ENCODE data around the gene ZNF222.

ZNF222 gene

DNA sequence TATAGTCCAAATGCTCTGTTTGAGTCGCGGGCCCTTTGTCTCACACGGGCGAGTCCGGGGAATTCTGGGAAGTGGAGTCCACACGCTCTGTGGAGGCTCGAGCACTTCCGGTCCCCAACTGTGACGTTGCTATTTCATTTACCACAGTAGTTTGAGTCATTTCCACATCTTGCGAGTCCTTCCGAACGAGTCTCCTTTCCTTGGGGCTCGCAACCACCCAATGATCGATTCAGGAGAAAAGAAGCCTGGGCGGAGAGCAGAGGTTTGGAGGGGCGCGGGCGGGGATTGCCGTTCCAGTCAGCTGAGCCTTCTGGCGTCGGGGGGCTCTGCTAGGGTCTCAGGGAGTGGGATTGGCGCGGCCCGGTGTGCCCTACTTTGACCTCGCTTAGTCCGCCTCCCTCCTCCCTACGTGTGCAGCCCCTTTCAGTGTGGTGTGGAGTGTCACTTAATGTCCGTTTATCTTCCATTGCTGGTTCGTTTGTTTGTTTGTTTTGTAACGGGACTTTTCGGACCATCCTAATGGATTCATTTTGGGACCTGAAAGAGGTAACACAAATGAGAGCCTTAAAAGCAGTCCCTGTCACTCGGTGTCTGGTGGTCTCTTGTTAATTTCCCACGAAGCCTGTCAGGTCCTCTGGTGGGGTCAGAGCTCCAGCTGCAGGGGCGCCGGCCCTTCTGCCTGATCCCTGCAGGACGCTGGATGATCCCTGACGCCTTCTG is at the start of gene ZNF222:
Gene ZNF222 (plus strand): TSS at position 163 of the 720 bp plus-strand sequence. CDS start 58 bp downstream, at position 221.
- peak; percentile 73 to 75 for DNase-seq (ENCODE audit: low read depth in 2 of 2)

DNA sequence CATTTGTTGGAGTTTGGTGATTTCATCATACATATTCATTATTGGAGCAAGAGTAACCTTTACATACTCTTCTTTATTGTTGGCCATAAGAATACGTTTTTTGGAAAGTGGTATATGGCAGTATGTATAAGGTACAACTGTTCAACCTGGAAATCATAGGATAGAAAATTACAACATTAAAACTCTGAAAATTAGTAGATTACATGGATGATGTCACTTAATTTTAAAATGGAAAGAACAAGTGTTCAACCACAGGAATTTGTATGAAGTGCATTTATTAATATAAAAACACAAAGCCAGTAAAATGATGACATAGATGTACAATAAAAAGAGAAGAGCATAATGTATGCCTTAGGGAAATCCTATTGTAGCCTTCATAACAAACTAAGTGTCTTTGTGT is 48.4 kb upstream of the ZNF222 start:
- DNase-seq (ENCODE audit: low read depth in 2 of 2) = no peak

DNA sequence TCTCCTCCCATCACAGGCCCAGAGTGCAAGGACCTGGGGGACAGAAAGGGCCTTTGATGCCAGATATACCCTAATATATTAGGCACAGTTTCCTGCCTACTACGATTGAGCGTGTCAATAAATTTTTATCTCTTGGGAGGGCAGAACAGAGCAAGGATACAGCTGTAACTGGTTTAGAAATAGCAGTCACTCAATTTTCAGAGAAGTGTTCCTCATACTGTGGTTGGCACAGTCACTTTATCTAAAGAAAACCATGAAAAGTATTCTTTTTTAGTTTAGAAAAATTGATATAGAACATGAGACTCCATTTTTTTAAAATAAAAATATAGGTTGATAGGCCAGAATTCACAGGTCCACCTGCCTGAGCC is 41.7 kb upstream of the ZNF222 start:
- DNase-seq (ENCODE audit: low read depth in 2 of 2) = no peak

DNA sequence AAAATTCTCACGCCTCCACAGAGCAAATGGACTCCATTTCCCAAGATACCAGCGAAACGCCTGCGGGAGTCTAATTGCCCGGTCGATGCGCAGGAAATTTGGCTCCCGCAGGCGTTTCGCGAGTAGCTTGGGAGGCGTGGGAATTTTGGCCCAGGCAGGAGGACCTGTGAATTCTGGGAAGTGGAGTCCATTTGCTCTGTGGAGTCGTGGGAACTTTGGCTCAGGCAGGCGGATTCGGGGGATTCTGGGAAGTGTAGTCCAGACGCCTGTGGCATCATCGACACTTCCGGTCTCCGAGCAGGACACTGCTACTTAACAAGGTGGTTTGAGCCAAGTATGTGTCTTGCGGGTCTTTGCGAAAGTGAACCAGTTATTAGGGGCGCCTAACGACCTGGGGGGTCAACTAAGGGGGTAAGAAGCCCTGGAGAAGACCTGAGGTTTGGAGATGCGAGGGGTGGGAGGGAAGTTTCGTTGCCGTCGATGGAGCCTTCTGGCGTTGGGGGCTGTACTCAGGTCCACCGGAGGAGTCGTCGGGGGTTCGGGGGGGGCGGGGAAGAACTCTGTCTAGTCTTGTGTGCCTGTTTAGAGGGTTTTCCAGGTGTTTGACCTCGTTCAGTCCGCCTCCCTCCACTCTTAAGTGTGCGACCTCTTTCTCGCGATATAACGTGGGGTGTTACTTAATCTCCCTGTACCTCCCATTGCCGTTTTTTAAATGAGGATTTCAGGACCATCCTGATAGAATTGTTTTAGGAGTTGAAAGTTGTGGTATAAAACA is 41.1 kb upstream of the ZNF222 start, which contains the start of gene ZNF155:
Gene ZNF155 (plus strand): TSS at position 277 of the 775 bp plus-strand sequence. CDS start 4,356 bp downstream, outside the sequence.
- peak; percentile 93 to 94 for DNase-seq (ENCODE audit: low read depth in 2 of 2)

DNA sequence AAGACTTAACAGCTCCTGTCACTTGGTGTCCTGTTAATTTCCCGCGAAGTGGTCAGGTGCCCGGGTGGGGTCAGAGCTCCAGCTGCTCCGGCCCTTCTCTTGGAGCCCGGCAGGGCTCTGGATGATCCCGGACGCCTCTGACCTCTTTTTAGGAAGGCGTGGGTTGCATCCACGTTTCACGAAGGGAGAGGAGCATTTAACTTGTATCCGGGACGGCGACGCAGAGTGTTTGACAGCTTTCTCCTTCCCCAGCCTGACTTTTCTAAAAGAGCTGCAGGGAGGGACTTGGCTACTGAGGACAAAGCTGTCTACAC is 40.5 kb upstream of the ZNF222 start:
- no peak for DNase-seq (ENCODE audit: low read depth in 2 of 2)

DNA sequence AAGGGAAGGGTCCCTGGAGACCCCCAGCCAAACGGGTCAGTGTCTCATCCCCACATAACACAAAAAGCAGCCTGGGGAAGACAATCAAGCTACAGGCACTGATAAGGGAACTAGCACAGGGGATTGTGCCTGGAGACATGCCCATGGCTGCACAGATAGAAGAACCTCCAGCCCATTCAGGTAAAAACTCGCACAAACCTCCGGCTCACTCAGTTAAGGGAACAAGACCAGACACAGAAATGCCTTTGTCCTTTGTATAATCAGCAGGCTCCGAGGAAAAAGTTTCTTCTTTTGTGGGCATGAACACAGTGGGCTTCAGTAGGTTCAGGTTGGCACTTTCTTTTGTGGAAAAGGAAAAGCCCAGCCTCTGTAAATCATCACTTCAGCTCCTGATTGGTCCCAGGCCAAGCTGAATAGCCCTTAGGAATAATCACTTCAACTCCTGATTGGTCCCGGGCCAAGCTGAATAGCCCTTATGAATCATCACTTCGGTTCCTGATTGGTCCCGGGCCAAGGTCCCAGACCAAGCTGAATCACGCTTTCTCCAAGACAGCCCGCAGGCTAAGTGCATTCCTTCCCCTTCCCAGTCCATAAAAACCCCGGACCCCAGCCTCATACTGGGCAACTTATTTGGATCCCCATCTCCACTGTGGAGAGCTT is 27.4 kb upstream of the ZNF222 start:
- DNase-seq (ENCODE audit: low read depth in 2 of 2) = no peak

DNA sequence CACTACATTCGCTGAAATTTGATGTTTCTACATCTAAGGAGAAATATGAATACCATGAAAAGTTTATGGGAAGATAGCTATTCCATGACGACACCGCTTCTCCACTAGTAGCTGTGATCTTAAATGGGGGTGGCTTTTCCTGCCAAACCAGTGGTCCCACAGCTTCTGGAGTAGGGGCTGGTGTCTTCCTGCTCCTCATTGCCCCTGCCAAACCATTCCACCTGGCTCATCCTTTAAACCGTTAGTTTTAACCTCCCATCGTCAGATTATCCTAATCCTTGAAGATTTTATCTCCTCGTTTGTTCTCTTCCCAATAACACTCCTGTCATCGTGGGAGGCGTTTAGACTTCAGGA is 23.0 kb upstream of the ZNF222 start:
- no peak for DNase-seq (ENCODE audit: low read depth in 2 of 2)

DNA sequence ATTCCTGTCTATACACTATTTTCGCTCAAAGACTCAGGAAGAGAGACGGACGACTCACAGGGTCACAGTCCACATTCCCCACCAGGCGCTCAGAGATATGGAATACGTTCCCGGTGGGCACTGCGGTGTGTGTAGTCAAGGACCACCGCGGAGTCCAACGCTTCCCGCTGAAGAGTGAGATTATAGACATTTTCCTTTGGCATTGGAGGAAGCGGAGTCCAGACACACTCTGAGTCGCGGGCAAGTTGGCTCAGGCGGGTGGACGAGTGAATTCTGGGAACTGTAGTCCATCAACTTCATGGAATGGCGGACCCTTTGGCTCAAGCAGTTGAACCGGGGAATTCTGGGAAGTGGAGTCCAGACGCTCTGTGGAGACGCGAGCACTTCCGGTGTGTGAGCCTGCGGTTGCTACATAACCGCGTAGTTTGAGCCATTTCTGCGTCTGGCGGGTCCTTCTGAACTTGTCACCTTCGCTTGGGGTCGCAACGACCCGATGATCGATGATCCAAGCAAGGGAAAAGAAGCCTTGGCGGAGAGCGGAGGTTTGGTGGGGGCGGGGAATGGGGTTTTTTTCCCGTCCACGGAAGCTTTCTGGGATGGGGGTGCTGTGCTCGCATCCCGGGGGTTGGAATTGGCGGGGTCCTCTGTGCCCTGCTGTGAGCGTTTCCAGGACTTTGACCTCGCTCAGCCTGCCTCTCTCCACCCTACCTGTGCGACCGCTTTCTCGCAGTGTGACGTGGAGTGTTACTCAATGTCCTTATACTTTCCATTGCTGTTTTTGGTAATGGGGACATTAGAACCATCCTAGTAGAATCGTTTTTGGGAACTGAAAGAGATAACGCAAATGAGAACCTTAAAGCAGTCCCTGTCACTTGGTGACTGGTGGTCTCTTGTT is 22.4 kb upstream of the ZNF222 start, which contains the start of gene ZNF230:
Gene ZNF230 (plus strand): TSS at position 392 of the 895 bp plus-strand sequence. CDS start 4,122 bp downstream, outside the sequence.
- DNase-seq (ENCODE audit: low read depth in 2 of 2) = peak; percentile 84 to 86

DNA sequence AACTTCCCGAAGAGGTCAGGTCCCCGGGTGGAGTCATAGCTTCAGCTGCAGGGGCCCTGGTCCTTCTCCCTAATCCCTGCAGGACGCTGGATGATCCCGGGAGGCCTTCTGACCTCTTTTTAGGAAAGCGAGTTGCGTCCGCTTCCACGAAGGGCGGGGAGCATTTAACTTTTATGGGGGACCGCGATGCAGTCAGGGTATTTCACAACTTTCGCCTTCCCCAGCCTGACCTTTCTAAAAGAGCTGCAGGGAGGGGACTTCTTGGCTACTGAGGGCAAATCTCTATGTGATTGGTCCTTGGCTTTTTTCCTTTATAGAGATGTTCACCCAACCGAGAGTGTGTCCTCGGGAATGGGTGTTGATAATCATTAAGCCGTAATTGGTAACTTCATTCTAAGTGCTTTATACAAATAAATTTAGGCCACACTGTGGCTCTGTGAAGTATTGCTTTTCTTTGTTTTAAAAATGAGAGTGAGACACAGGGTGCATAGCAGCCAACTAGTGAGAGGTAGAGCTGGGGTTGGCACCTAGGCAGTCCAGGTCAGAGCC is 21.6 kb upstream of the ZNF222 start:
- DNase-seq (ENCODE audit: low read depth in 2 of 2) = no peak

DNA sequence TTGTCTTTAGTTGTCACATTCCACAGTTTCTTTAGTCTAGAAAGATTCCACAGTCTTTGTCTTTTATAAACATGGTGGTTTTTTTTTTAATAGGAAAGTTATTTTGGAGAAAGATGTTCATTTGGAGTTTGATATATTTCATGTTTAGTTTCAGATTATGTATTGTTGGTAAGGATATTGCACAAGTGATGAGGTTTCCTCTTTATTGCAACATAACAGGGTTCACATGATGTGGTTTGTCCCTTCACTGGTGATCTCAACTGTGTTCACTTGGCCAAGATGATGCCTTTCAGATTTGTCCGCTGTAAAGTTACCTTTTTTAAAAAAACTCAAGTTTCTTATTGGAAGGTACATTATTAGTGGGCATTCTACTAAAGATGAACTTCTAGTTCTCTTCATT is 19.2 kb upstream of the ZNF222 start:
- no peak for DNase-seq (ENCODE audit: low read depth in 2 of 2)

DNA sequence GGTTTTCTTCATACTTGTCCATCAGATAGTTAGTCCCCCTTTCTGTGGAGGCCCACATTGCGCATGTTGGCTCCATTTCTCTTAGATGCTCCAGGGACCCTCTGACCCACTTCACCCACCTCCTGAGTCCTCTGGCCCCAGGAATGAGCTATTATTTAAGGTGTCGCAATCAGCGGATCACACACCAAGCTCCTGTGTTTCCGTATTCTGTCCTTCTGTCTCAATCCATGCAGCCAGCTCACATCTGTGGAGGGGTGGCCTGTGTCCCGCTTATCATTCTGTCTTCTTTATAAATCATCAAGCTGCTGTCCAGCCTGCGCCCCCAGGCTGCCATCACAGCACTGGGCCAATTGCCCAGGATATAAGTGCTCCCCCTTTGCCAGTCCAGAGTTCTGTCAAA is 17.7 kb upstream of the ZNF222 start:
- no peak for DNase-seq (ENCODE audit: low read depth in 2 of 2)

DNA sequence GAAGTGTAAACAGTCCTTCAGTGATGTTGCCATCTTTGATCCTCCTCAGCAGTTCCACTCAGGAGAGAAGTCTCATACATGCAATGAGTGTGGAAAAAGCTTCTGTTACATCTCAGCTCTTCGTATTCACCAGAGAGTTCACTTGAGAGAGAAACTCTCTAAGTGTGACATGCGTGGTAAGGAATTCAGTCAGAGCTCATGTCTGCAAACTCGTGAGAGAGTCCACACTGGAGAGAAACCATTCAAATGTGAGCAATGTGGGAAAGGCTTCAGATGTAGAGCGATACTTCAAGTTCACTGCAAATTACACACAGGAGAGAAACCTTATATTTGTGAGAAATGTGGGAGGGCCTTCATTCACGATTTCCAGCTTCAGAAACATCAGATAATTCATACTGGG is 14.7 kb upstream of the ZNF222 start:
- no peak for DNase-seq (ENCODE audit: low read depth in 2 of 2)

DNA sequence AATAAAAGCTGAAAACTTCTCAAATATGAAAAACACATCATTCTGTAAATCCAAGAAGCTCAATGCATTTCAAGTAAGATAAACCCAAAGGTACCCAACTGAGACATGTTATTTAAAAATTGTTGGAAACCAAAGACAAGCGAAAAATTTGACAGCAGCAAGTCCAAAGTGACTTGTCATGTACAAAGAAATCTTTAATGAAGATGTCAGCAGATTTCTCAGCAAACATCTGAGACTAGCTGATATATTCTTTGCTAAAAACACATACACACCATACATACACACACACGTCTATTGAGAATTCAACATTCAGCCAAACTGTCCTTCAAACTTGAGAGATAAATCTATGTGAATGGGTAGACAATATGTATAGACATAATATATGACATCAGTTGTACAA is 5.7 kb upstream of the ZNF222 start:
- no peak for DNase-seq (ENCODE audit: low read depth in 2 of 2)

DNA sequence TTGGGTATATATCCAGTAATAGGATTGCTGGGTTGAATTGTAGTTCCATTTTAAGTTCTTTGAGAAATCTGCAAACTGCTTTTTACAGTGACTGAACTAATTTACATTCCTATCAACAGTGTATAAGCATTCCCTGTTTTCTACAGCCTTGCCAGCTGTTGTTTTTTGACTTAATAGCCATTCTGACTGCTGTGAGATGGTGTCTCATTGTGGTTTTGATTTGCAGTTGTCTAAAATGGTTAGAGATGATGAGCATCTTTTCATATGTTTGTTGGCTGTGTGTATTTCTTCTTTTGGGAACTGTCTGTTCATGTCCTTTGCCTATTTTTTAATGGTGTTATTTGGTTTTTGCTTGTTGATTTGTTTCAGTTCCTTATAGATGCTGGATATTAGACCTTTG is 4.0 kb upstream of the ZNF222 start:
- DNase-seq (ENCODE audit: low read depth in 2 of 2) = no peak

DNA sequence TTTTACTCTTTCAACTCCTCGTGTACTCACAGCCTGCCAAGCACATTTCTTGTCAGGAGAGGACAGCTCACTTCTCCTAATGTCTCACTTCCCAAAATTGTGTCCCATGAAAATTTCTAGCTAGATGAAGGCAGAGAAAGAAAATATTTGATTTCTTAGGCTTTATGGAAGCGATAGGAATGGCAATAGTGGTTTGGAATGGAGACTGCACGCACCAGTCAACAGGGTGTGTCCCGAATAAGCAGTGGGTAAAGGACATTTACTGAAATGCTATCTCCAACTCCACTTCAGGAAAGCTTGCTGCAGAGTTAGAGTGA is 321 bp upstream of the ZNF222 start:
- DNase-seq (ENCODE audit: low read depth in 2 of 2) = no peak

DNA sequence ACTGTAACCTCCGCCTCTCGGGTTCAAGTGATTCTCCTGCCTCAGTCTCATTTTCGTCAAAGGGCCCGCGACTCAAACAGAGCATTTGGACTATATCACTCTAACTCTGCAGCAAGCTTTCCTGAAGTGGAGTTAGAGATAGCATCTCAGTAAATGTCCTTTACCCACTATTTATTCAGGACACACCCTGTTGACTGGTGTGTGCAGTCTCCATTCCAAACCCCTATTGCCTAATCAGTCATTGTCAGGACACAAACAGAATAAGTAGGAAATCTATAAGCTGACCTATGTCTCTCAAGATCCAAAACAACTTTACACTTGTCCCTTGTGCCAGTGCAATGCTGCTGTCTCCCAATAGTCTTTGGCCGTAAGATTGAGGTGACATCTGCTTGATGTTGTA is 1.4 kb downstream of the ZNF222 start:
- DNase-seq (ENCODE audit: low read depth in 2 of 2) = no peak

DNA sequence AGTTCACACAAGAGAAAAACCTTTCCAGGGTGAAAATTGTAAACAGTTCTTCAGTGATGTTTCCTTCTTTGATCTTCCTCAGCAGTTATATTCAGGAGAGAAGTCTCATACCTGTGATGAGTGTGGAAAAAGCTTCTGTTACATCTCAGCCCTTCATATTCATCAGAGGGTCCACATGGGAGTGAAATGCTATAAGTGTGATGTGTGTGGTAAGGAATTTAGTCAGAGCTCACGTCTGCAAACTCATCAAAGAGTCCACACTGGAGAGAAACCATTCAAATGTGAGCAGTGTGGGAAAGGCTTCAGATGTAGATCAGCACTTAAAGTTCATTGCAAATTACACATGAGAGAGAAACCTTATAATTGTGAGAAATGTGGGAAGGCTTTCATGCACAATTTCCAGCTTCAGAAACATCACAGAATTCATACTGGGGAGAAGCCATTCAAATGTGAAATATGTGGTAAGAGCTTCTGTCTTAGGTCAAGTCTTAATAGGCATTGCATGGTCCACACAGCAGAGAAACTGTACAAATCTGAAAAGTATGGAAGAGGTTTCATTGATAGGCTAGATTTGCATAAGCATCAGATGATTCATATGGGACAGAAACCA is 6.9 kb downstream of the ZNF222 start:
- DNase-seq (ENCODE audit: low read depth in 2 of 2) = no peak

DNA sequence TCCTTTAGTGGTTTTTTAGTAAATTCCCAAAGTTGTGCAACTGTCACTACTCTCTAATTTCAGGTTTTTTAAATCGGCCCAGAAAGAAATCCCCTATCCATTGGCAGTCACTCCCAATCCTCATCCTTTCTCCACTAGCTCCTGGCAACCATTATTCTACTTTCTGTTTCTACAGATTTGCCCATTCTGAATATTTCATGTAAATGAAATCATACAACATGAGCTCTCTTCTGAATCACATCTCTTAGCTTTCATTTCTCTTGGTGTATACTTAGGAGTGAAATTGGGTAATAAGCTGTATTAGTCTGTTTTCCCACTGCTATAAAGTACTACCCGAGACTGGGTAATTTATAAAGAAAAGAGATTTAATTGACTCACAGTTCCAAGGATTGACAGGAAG is 17.0 kb downstream of the ZNF222 start:
- no peak for DNase-seq (ENCODE audit: low read depth in 2 of 2)

DNA sequence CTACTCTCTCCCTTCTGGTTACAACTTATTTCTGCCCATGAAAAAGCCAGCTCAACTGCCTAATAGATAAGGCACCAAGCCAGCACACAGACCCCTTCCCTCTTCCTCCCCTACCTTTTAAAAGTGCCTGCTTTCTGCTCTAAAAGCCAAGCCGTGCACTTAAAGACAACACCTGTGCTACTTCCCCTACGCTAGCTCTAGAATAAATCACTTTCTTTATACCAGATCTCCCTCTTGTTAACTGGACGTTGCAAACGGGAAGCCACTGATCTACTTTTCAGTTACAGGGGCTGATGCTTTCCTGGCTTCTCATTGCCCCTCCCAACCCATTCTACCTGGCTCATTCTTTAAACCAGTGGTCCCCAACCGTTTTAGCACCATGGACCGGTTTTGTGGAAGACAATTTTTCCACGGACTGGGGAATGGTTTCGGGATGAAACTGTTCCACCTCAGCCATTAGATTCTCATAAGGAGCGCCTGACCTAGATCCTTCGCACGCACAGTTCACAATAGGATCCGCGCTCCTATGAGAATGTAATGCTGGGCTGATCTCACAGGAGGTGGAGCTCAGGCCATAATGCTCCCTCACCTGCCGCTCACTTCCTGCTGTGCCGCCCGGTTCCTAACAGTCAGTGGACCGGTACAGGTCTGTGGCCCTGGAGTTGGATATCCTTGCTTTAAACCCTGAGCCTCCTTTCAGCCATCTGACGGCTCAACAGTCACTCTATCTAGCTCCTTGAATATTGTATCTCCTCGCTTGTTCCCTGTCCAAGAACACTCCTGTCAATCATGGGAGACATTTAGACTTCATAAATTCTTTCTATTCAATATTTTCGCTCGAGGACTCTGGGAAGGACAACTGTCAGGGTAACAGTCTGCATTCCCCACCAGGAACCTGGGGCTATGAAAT is 25.8 kb downstream of the ZNF222 start:
- no peak for DNase-seq (ENCODE audit: low read depth in 2 of 2)

Data from fibroblast of skin of left biceps (primary cell).